GM03348 (cell line): ENCODE data around the gene S1PR1.

Experiments used
- DNase-seq: peaks from one replicate; pipeline ENCODE4 v3.0.0; 2012; ENCODE audit warnings: low spot score

S1PR1 gene

GRCh38 chr1:101245246-101245927 lies 8.6 kb downstream of the S1PR1 start:
- DNase-seq: no peak

- DNase-seq: no peak
These were observed 10.8 kb downstream of the S1PR1 start for GRCh38 chr1:101247404-101248287.

GRCh38 chr1:101250222-101250621 lies 13.4 kb downstream of the S1PR1 start:
- no peak for DNase-seq

GRCh38 chr1:101250656-101251272 lies 13.9 kb downstream of the S1PR1 start:
- no peak for DNase-seq

- no peak for DNase-seq
These were observed 14.7 kb downstream of the S1PR1 start for GRCh38 chr1:101251504-101251903.

GRCh38 chr1:101253976-101254674 lies 17.3 kb downstream of the S1PR1 start:
- DNase-seq: peak; percentile 59

GRCh38 chr1:101257500-101258325 lies 20.9 kb downstream of the S1PR1 start:
- no peak for DNase-seq

GRCh38 chr1:101259744-101260148 lies 22.9 kb downstream of the S1PR1 start:
- DNase-seq: peak; percentile 36

- DNase-seq: no peak
These were observed 23.9 kb downstream of the S1PR1 start for GRCh38 chr1:101260556-101261350.

- DNase-seq: no peak
These were observed 24.8 kb downstream of the S1PR1 start for GRCh38 chr1:101261623-101262022.

- no peak for DNase-seq
These were observed 25.2 kb downstream of the S1PR1 start for GRCh38 chr1:101262060-101262459.

GRCh38 chr1:101262630-101263348 lies 26.0 kb downstream of the S1PR1 start:
- DNase-seq: no peak

- DNase-seq: no peak
These were observed 27.9 kb downstream of the S1PR1 start for GRCh38 chr1:101264697-101265096.

GRCh38 chr1:101265684-101266083 lies 28.9 kb downstream of the S1PR1 start:
- no peak for DNase-seq

- no peak for DNase-seq
These were observed 30.3 kb downstream of the S1PR1 start for GRCh38 chr1:101267082-101267481.

- no peak for DNase-seq
These were observed 32.1 kb downstream of the S1PR1 start for GRCh38 chr1:101268893-101269292.

GRCh38 chr1:101275672-101276071 lies 38.9 kb downstream of the S1PR1 start:
- DNase-seq: no peak

GRCh38 chr1:101276818-101277217 lies 40.0 kb downstream of the S1PR1 start:
- DNase-seq: no peak

GRCh38 chr1:101278238-101278637 lies 41.4 kb downstream of the S1PR1 start:
- no peak for DNase-seq

GRCh38 chr1:101278845-101279244 lies 42.0 kb downstream of the S1PR1 start:
- no peak for DNase-seq
